Measurements from ENCODE around the gene A4GNT.
"Not testable (repeated sequence)": the region's sequence is repeated elsewhere in the genome, so short reads cannot be mapped to it uniquely, and the experiment has no call there.

The A4GNT gene

DNA sequence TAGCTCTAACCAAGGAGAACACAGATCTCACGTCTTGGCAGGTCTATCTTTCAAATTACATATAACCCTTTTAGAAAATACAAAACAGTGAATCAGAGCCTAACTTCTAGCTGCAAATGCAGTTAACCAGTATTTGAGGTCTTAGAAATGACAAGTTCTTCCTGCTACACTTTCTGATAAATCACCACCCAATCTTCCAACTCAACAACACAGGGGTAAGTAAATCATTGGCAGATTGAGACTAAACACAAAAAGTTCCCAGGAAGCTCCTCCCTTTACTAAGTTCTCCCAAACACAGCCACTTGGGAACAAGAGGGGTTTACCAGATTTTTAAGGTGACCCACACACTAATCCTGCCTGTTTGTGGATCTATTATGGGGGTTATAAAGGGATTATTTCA is at the start of gene A4GNT:
Gene A4GNT (minus strand): TSS at position 152 of the 400 bp plus-strand sequence. CDS start 1,134 bp downstream, outside the sequence.
- no peak for DNase-seq

- no peak for DNase-seq
These were observed 48.3 kb upstream of the A4GNT start for GRCh38 chr3:138180375-138181029.

- DNase-seq = peak; percentile 77
These were observed 42.4 kb upstream of the A4GNT start, which contains the start of gene DBR1 for GRCh38 chr3:138174421-138175131. Gene DBR1, minus strand, starts transcription at chr3:138174921. Its CDS starts 126 bp downstream, at chr3:138174795.

- no peak for DNase-seq
These were observed 41.7 kb upstream of the A4GNT start for GRCh38 chr3:138173769-138174420.

GRCh38 chr3:138172625-138173024 is 40.4 kb upstream of the A4GNT start:
- no peak for DNase-seq

GRCh38 chr3:138165061-138165460 is 32.9 kb upstream of the A4GNT start:
- DNase-seq = no peak

DNA sequence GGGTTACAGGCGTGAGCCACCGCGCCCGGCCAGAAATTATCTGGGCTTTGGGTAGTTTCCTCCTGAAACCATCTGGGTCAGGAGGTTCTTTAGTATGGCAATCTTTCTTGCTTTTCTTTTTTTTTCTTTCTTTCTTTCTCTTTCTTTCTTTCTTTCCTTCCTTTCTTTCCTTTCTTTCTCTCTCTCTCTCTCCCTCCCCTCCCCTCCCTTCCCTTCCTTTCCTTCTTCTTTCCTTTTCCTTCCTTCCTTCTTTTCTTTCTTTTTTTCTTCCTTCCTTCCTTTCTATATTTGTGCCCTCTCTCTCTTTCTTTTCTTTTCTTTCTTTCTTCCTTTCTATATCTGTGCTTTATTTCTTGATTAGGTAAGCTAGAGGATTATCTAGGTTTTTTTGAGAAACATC is 25.6 kb upstream of the A4GNT start:
- DNase-seq = no peak

GRCh38 chr3:138154534-138154933 is 22.3 kb upstream of the A4GNT start:
- no peak for DNase-seq

GRCh38 chr3:138148503-138148902 is 16.3 kb upstream of the A4GNT start:
- DNase-seq = no peak

DNA sequence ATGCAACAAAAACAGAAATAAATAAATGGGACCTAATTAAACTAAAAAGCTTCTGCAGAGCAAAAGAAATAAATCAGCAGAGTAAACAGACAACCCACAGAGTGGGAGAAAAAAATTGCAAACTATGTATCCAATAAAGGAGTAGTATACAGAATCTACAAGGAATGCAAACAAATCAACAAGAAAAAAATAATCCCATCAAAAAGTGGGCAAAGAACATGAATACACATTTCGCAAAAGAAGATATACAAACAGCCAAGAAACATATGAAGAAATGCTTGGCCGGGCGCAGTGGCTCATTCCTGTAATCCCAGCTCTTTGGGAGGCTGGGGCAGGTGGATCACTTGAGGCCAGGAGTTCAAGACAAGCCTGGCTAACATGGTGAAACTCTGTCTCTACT is 10.0 kb upstream of the A4GNT start:
- DNase-seq = not testable (repeated sequence)

DNA sequence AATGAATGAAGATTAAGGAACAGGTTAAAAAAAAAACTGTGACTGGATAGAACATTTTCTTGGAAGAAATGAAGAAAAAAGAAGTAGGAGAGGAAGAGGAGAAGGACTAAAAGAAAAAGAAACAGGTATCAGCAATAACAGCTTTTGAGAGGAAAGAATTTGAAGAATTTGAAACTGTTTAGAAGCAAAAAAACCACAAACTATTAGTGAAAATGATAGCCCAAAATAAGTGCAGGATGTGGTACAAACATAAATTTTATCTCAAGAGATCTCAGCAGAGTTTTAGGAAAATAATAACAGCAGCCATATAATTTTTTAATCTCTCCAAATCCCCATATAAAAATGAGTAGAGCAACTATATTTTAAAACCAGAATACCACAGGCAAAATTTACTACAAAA is 8.8 kb upstream of the A4GNT start:
- no peak for DNase-seq

DNA sequence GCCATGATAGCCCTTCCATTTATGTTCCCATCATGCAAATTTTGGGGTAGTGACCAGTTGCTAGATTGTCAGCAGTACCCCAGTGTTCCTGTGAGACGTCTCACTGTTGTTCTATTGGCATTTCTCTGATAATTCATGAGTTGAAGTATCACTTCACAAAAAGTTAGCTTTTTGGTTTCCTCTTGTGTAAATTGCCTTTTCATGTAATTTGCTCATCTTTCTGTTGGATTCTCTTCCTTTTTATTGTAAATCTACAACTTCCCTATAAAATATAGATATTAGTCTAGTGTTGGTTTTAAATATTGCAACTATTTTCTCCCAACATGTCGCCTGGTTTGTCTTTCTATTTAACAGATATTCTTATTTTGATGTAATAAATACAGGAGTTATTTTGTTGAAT is 7.5 kb upstream of the A4GNT start:
- DNase-seq = no peak

- no peak for DNase-seq
These were observed 5.7 kb upstream of the A4GNT start for GRCh38 chr3:138137861-138138260.

DNA sequence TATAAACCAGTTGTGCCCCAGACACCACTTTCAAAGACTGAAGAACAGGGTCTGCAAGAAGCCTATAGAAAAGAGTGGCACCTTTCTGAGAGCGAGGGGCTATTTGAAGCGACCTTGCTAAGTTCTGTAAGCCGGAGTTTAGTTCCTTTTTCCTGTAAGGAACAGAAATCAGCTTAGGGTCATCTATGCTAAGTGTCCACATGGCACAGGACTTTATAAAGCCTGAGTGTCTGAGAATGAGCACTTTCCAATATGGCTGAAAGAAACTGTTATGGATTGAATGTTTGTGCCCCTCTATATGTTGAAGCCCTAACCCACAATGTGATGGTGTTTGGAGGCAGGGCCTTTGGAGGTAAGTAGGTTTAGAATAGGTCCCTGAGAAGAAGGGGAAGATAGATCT is 4.0 kb upstream of the A4GNT start:
- no peak for DNase-seq

GRCh38 chr3:138135833-138136194 is 3.6 kb upstream of the A4GNT start:
- no peak for DNase-seq

GRCh38 chr3:138135146-138135832 is 3.1 kb upstream of the A4GNT start:
- DNase-seq = no peak

DNA sequence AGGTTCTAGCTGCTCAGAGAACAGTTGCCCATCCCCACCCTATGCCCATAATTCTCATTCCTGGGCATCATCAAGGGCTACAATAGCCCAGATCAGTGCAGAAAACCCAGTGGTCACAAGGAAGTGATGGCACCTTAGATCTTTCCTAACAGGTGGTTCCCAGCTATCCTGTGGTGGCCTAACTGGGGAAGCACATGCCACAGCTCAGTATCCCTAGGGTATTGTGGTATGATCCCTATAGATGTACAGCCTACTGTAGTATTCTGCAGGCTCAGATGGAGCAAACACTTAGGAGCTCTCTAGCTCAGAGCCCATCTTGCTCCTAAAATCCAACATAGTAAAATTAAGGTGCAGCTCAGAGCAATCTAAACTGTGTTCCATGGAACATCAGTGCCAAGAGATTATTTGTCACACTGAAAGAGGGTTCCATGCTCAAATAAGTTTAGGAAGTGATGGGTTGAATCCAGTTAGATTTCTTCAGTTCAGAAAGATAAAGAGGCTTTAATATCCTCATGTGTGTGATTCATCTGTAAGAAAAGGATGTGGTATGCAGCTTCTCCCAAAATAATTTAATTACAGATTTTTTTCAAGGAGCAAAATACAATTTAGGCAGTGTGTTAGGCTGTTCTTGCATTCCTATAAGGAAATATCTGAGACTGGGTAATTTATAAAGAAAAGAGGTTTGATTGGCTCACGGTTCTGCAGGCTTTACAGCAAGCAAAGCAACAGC is 4.4 kb downstream of the A4GNT start:
- no peak for DNase-seq

GRCh38 chr3:138125548-138126221 is 6.5 kb downstream of the A4GNT start:
- DNase-seq = no peak

DNA sequence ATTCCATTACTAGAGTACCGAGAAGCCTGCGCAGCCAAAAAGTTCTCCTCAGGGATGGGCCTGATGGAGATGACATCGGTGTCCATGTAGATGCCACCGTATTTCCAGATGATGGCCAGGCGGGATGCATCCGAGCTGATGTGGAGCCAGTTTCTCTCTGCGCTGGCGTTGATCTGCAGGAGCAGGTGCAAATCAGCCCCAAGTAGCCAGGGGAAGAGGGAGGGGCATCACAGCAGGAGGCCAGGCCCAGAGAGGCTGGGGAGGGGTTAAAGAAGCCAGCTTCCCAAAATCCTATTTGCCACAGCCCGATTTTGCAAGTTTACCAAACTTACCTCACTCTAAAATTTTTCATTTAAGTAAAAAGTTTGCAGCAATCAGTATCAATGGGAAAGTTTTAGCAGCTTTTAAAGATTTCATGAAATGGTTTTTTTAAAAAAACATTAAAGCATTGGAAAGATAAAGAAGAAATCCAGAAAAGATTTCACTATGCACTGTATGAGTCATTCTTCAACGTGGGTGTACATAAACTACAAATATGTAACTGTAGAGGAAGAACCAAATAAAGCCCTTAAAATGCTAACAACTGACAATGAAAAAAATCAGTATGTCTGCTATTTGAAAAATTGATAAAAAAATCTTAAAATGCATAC is 7.4 kb downstream of the A4GNT start:
- no peak for DNase-seq

DNA sequence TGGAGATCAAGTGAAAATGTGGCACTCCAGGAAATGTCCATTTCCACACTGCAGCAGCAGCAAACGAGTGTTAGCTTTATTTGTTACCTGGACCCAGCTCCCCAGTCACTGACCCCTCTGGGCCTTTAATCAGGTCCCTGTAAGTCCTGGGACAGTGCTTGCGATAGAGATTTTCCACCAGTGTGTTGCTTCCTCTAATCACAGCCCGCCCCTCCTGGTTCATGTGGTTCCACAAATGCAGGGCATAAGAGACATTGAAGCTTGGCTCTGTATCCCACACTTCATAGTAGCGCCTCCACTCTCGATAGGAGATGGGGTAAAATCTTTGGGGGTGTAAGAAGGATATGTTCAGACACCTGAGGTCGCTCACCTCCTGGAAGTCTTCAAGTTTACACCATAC is 8.0 kb downstream of the A4GNT start:
- DNase-seq = no peak

- DNase-seq = no peak
These were observed 12.8 kb downstream of the A4GNT start for GRCh38 chr3:138119423-138119766.
